A549 (cell line): ENCODE measurements around the gene SAMD4B. TPM values are rescaled to one million over a fixed set of nuclear protein-coding genes. Genes with fewer than 3 reads are reported as not detected.

Source experiments
- ATAC-seq, 2 experiments: fragments of 200-7000 bp in 1 of 2; fragments of >200 bp in 1 of 2; cut with Nextera tagmentation in 1 of 2; cut with Tn5 transposase in 1 of 2; 3 replicates each; pipeline versions ENCODE4 v1.8.0 to v1.9.1; 2018 to 2020; ENCODE audit warnings: mild to moderate bottlenecking in 1 of 2, moderate library complexity in 1 of 2
- CTCF ChIA-PET: fragments of 300-600 bp; sonication (Branson Sonifier 250); formaldehyde crosslinking; extraction: SDS; loops from one replicate; lab custom pipeline; 2021; ENCODE audit warnings: antibody characterized with exemption, inconsistent platforms; lab: Yijun Ruan, JAX
- POLR2A ChIA-PET: fragments of 350-600 bp; formaldehyde crosslinking; extraction: SDS; loops from one replicate; lab custom pipeline; 2021; ENCODE audit warnings: antibody characterized with exemption, inconsistent platforms; lab: Yijun Ruan, JAX
- DNase-seq, 2 experiments: peaks; one replicate each; pipeline versions ENCODE4 v3.0.0 to v3.0.0-alpha.2; 2011 to 2016; ENCODE audit warnings: low read depth in 1 of 2, low spot score in 1 of 2
- FAIRE-seq: peaks from 2 replicates; lab custom pipeline; 2011; peaks lifted over from hg19 to GRCh38; lab: Jason Lieb, UNC
- H3K27ac ChIP-seq, 2 experiments: fragments of >200 bp; sonication (Bioruptor Twin); formaldehyde crosslinking; 3 replicates each; pipeline ENCODE4 v1.5.1; 2016 to 2017
- H3K4me1 ChIP-seq: fragments of >200 bp; sonication (Bioruptor Twin); formaldehyde crosslinking; 3 replicates; pipeline ENCODE4 v1.6.1; 2016
- H3K4me2 ChIP-seq: fragments of >200 bp; sonication (Bioruptor Twin); formaldehyde crosslinking; 3 replicates; pipeline ENCODE4 v1.6.1; 2016
- H3K4me3 ChIP-seq: fragments of >200 bp; sonication (Bioruptor Twin); formaldehyde crosslinking; 3 replicates; pipeline ENCODE4 v1.5.1; 2016
- H3K9me3 ChIP-seq: fragments of >200 bp; sonication (Bioruptor Twin); formaldehyde crosslinking; 3 replicates; pipeline ENCODE4 v1.6.1; 2016
- CBX2 ChIP-seq: fragments of 200-600 bp; sonication (generic); IDR thresholded peaks from 2 replicates; pipeline ENCODE4 v1.6.1; 2016; ENCODE audit warnings: low read depth, mild to moderate bottlenecking, borderline replicate concordance
- CHD2 ChIP-seq: fragments of 150-350 bp; IDR thresholded peaks from 2 replicates; pipeline ENCODE4 v1.6.1; 2014; ENCODE audit warnings: low read length; ENCODE audit not compliant: partially characterized antibody
- E2F6 ChIP-seq: IDR thresholded peaks from 2 replicates; pipeline ENCODE4 v1.6.1; 2012; ENCODE audit warnings: low read depth, borderline replicate concordance
- EP300 ChIP-seq, 2 experiments: fragments of >200 bp; sonication (Bioruptor Twin); formaldehyde crosslinking; IDR thresholded peaks; 2 replicates in 1 of 2; 3 replicates in 1 of 2; pipeline ENCODE4 v1.6.1; 2016 to 2017
- GATA3 ChIP-seq: IDR thresholded peaks from 2 replicates; pipeline ENCODE4 v1.6.1; 2012; ENCODE audit warnings: borderline replicate concordance
- HDAC2 ChIP-seq: fragments of 200-600 bp; sonication (generic); IDR thresholded peaks from 2 replicates; pipeline ENCODE4 v1.6.1; 2016
- HOXA7 ChIP-seq: fragments of 250-450 bp; sonication (Bioruptor Pico); IDR thresholded peaks from 2 replicates; pipeline ENCODE4 v1.5.0; 2020; ENCODE audit warnings: mild to moderate bottlenecking, moderate library complexity
- HOXB5 ChIP-seq: fragments of 250-450 bp; sonication (Bioruptor Pico); IDR thresholded peaks from 2 replicates; pipeline ENCODE4 v1.5.0; 2020; ENCODE audit warnings: mild to moderate bottlenecking, moderate library complexity
- JUN ChIP-seq, 2 experiments: fragments of >200 bp; sonication (Bioruptor Twin); formaldehyde crosslinking; IDR thresholded peaks; 2 replicates in 1 of 2; 3 replicates in 1 of 2; pipeline ENCODE4 v1.6.1; 2016 to 2017
- KDM1A ChIP-seq: fragments of 200-600 bp; sonication (generic); IDR thresholded peaks from 2 replicates; pipeline ENCODE4 v1.6.1; 2016; ENCODE audit warnings: low read depth, mild to moderate bottlenecking
- MAFK ChIP-seq: fragments of 450-650 bp; IDR thresholded peaks from 2 replicates; pipeline ENCODE4 v1.6.1; 2014; ENCODE audit not compliant: partially characterized antibody
- MAX ChIP-seq: IDR thresholded peaks from 2 replicates; pipeline ENCODE4 v1.6.1; 2012
- MAZ ChIP-seq: fragments of 150-350 bp; IDR thresholded peaks from 2 replicates; pipeline ENCODE4 v1.6.1; 2014; ENCODE audit warnings: antibody characterized with exemption, low read depth, low read length, borderline replicate concordance
- MYC ChIP-seq: IDR thresholded peaks from 2 replicates; pipeline ENCODE4 v1.6.1; 2012; ENCODE audit warnings: mild to moderate bottlenecking, inconsistent platforms, low read length, improper control_type of control experiment, borderline replicate concordance
- NFE2L2 ChIP-seq: fragments of 150-350 bp; conservative IDR thresholded peaks from 2 replicates; pipeline ENCODE4 v1.6.1; 2014; ENCODE audit warnings: low read length
- PBX3 ChIP-seq: IDR thresholded peaks from 2 replicates; pipeline ENCODE4 v1.6.1; 2012
- POLR2AphosphoS2 ChIP-seq: conservative IDR thresholded peaks from 2 replicates; pipeline ENCODE4 v1.6.1; 2012; ENCODE audit warnings: low read length, improper control_type of control experiment, inconsistent platforms
- RAD21 ChIP-seq, 2 experiments: fragments of >200 bp in 1 of 2; sonication (Bioruptor Twin) in 1 of 2; formaldehyde crosslinking in 1 of 2; IDR thresholded peaks in 1 of 2; conservative IDR thresholded peaks in 1 of 2; 2 replicates in 1 of 2; 3 replicates in 1 of 2; pipeline ENCODE4 v1.6.1; 2012 to 2018; ENCODE audit warnings: inconsistent platforms in 1 of 2
- RARB ChIP-seq: fragments of 250-450 bp; sonication (Bioruptor Pico); IDR thresholded peaks from 2 replicates; pipeline ENCODE4 v1.8.0; 2021; ENCODE audit warnings: mild to moderate bottlenecking, moderate library complexity
- REST ChIP-seq: fragments of 200-600 bp; sonication (generic); IDR thresholded peaks from 2 replicates; pipeline ENCODE4 v1.6.1; 2016; ENCODE audit warnings: antibody characterized with exemption, mild to moderate bottlenecking, moderate library complexity
- SMC3 ChIP-seq: fragments of >200 bp; sonication (Bioruptor Twin); formaldehyde crosslinking; IDR thresholded peaks from 3 replicates; pipeline ENCODE4 v1.6.1; 2018; ENCODE audit warnings: inconsistent platforms
- USF2 ChIP-seq: fragments of 450-650 bp; IDR thresholded peaks from 2 replicates; pipeline ENCODE4 v1.6.1; 2014; ENCODE audit warnings: antibody characterized with exemption
- ZNF302 ChIP-seq: fragments of 250-450 bp; sonication (Bioruptor Pico); IDR thresholded peaks from 2 replicates; pipeline ENCODE4 v1.9.0; 2021; ENCODE audit warnings: inconsistent platforms, mild to moderate bottlenecking, moderate library complexity
- WGBS: methylation state at CpG from one replicate; pipeline ENCODE4 v1.1.6; 2017; ENCODE audit errors: missing lambda C conversion rate; 5-methylcytosine and 5-hydroxymethylcytosine counted together
- polyA plus RNA-seq, 4 experiments: library from polyadenylated mRNA; depleted of rRNA in 3 of 4; stranded (reverse); fragments of >200 nt; fragmentation: RNase III in 1 of 4; extraction: RNeasy Plus Mini Kit Qiagen cat#74134 plus additional on column Dnase treatment in 1 of 4; gene quantifications; 2 replicates in 3 of 4; 3 replicates in 1 of 4; pipeline ENCODE4 v1.2.3, GENCODE V29; 2011 to 2017

SAMD4B gene
- polyA plus RNA-seq, 2 of the 4 experiments (the other 2 are of a cell fraction) = 82.1 to 118 TPM

GRCh38 chr19:39333507-39333906 is 8.7 kb upstream of the SAMD4B start:
- WGBS = 80% methylated on average over 6 of the region's 6 CpGs
- Histone ChIP-seq H3K9me3 (no peaks in the 10 kb centered on the region), H3K4me3 (no peak overlapping the region), H3K4me1 (0 out of 3 replicates have a peak, but pooled peaks cover 9% of the 10 kb centered on the region), H3K27ac (no peak overlapping the region), H3K4me2 (no peak overlapping the region)
- FAIRE-seq = no peak
- DNase-seq = no peak
- TF ChIP-seq ZNF302 (CRISPR knock-in tag) = no peak
- TF ChIP-seq MAX = no peak
- 0 out of 2 replicates have a peak, but pooled peaks have one; percentile 40 for TF ChIP-seq KDM1A
- TF ChIP-seq JUN (IDR thresholded peaks at IDR 0.05) = no peak
- TF ChIP-seq MAZ = no peak
- no peak for TF ChIP-seq GATA3
- no peak for TF ChIP-seq POLR2AphosphoS2
- no peak for TF ChIP-seq SMC3
- no peak for ATAC-seq
- CTCF ChIA-PET = interaction anchor here (0.8 to 12.2 kb wide), 6 partner anchors 10 to 372 kb away, joined by 3 to 133 read pairs (median 6); no protein-coding TSS in a partner anchor
- POLR2A ChIA-PET = no interaction called here

- Histone ChIP-seq H3K4me1 (0 out of 3 replicates have a peak, but pooled peaks cover 9% of the 10 kb centered on the region), H3K27ac (no peak overlapping the region), H3K4me2 (no peak overlapping the region), H3K4me3 (no peak overlapping the region), H3K9me3 (no peaks in the 10 kb centered on the region)
- ChIA-PET CTCF (interaction anchor here (0.8 to 12.2 kb wide), 8 partner anchors 11 to 373 kb away, joined by 3 to 133 read pairs (median 8); no protein-coding TSS in a partner anchor), POLR2A (interaction anchor here (0.6 kb wide), 1 partner anchor 216 kb away, joined by 3 read pairs; no protein-coding TSS in a partner anchor)
- 70% methylated on average over 5 of the region's 5 CpGs for WGBS
- no peak for DNase-seq
- FAIRE-seq = no peak
- no peak for ATAC-seq
- TF ChIP-seq CHD2 (no peak), HDAC2 (peak; percentile 62; the same call in 1 of the 2 replicates), RAD21 (conservative IDR thresholded peaks at IDR 0.05 in 1 of 2, IDR thresholded peaks at IDR 0.05 in 1 of 2) (no peak), MAFK (peak; percentile 53), USF2 (no peak)
These were observed 7.7 kb upstream of the SAMD4B start for GRCh38 chr19:39334444-39334976.

GRCh38 chr19:39335168-39335548 is 7.1 kb upstream of the SAMD4B start:
- Histone ChIP-seq H3K4me1 (peaks cover 9% of the 10 kb centered on the region; the same call in 1 of the 3 replicates), H3K4me2 (no peak overlapping the region), H3K4me3 (no peak overlapping the region), H3K27ac (no peak overlapping the region), H3K9me3 (no peaks in the 10 kb centered on the region)
- CTCF ChIA-PET = interaction anchor here (0.8 to 12.2 kb wide), 12 partner anchors 7 to 373 kb away, joined by 3 to 133 read pairs (median 8); partner anchors contain the start of genes FBXO17 and PLEKHG2
- FAIRE-seq (no peak), DNase-seq (no peak), ATAC-seq (peak; percentile 8 to 33)
- POLR2A ChIA-PET = no interaction called here
- TF ChIP-seq EP300 (IDR thresholded peaks at IDR 0.05) (no peak), HOXA7 (no peak), E2F6 (no peak), CBX2 (no peak), RARB (CRISPR knock-in tag) (no peak), MAX (no peak), HOXB5 (CRISPR knock-in tag) (no peak), MYC (no peak), NFE2L2 (no peak), REST (no peak), ZNF302 (CRISPR knock-in tag) (no peak), PBX3 (no peak)
- 66% methylated on average over 6 of the region's 6 CpGs for WGBS
